Occipital lobe (tissue), 3 donors: ENCODE data around the gene SNTB2. TPM values are rescaled to one million over a fixed set of nuclear protein-coding genes. Genes with fewer than 3 reads are reported as not detected.

Experiments
- DNase-seq: peaks from one replicate; lab custom pipeline; 2025; lab: John Stamatoyannopoulos, UW
- small RNA-seq: library from RNA; depleted of rRNA; stranded (forward); fragments of <200 nt; gene quantifications from one replicate; pipeline ENCODE3, GENCODE V24; 2014
- total RNA-seq: library from RNA; depleted of rRNA; stranded (reverse); fragments of >200 nt; gene quantifications from one replicate; pipeline ENCODE4 v1.2.3, GENCODE V29; 2014

Gene SNTB2
- total RNA-seq, 1 donor from 2014 or later, result 8.9 TPM

GRCh38 chr16:69338557-69339288 lies 151.8 kb downstream of the SNTB2 start:
- DNase-seq, result no peak

GRCh38 chr16:69339289-69340094 lies 152.5 kb downstream of the SNTB2 start, which contains the start of the genes COG8 and NIP7:
TSS of gene COG8 (minus strand) at chr16:69339564. CDS start at chr16:69339552, 12 bp downstream.
TSS of gene NIP7 (plus strand) at chr16:69339772. CDS start at chr16:69339830, 58 bp downstream.
- peak; percentile 95 for DNase-seq

- DNase-seq, result no peak
Measured at GRCh38 chr16:69340095-69340644, 153.2 kb downstream of the SNTB2 start.

GRCh38 chr16:69344171-69344570 lies 157.2 kb downstream of the SNTB2 start:
- no peak for DNase-seq

GRCh38 chr16:69345923-69346322 lies 159.0 kb downstream of the SNTB2 start:
- no peak for DNase-seq

- DNase-seq, result no peak
Measured at GRCh38 chr16:69346683-69347082, 159.7 kb downstream of the SNTB2 start.

GRCh38 chr16:69348222-69348621 lies 161.3 kb downstream of the SNTB2 start:
- DNase-seq, result no peak

GRCh38 chr16:69349536-69349935 lies 162.6 kb downstream of the SNTB2 start:
- no peak for DNase-seq

- DNase-seq, result no peak
Measured at GRCh38 chr16:69350536-69351133, 163.7 kb downstream of the SNTB2 start.

GRCh38 chr16:69351309-69352027 lies 164.5 kb downstream of the SNTB2 start, which contains the start of gene TMED6:
TSS of gene TMED6 (minus strand) at chr16:69351786. CDS start at chr16:69351753, 33 bp downstream.
- no peak for DNase-seq

Small RNAs within 50 kb of the gene (small RNA-seq; reads per million reads assigned to genes)
- gene RF00019, result not detected
- not detected for gene RNU6-22P

Other genes with a start within 250 kb of the SNTB2 start
- 6.6 TPM for gene HAS3, start 81.5 kb upstream of the SNTB2 start, total RNA-seq
- gene CHTF8, start 54.6 kb upstream of the SNTB2 start, total RNA-seq, result 37.7 TPM
- 30.9 TPM for gene UTP4, start 54.5 kb upstream of the SNTB2 start, total RNA-seq
- 34.6 TPM for gene VPS4A, start 124.2 kb downstream of the SNTB2 start, total RNA-seq
- gene PDF, start 143.4 kb downstream of the SNTB2 start, total RNA-seq, result 9.5 TPM
- 51.6 TPM for gene COG8, start 152.4 kb downstream of the SNTB2 start, total RNA-seq
- gene NIP7, start 152.6 kb downstream of the SNTB2 start, total RNA-seq, result 14.2 TPM
- not detected for gene TMED6, start 164.6 kb downstream of the SNTB2 start, total RNA-seq
- 70.7 TPM for gene TERF2, start 198.8 kb downstream of the SNTB2 start, total RNA-seq
- gene CYB5B, start 237.5 kb downstream of the SNTB2 start, total RNA-seq, result 45.4 TPM